Neutrophil (primary cell): ENCODE results near the gene COL24A1.

Experiments used
- H3K27ac ChIP-seq: fragments of 200-600 bp; sonication (generic); 2 replicates; pipeline ENCODE4 v1.5.1; 2016; ENCODE audit warnings: mild to moderate bottlenecking, moderate library complexity
- H3K27me3 ChIP-seq: fragments of 200-600 bp; sonication (generic); 2 replicates; pipeline ENCODE4 v1.6.0; 2016; ENCODE audit warnings: mild to moderate bottlenecking
- H3K36me3 ChIP-seq: fragments of 200-600 bp; sonication (generic); 2 replicates; pipeline ENCODE4 v1.5.1; 2017
- H3K4me1 ChIP-seq, 2 experiments: fragments of 200-600 bp in 1 of 2; sonication (generic) in 1 of 2; 1 replicate in 1 of 2; 2 replicates in 1 of 2; pipeline versions ENCODE4 v1.5.1 to v1.6.1; 2013 to 2016; ENCODE audit warnings: low read depth in 1 of 2, low read length in 1 of 2, mild to moderate bottlenecking in 1 of 2, moderate library complexity in 1 of 2; ENCODE audit not compliant: control insufficient read depth in 1 of 2, insufficient read depth in 1 of 2
- H3K4me3 ChIP-seq, 2 experiments: fragments of 200-600 bp in 1 of 2; sonication (generic) in 1 of 2; 1 replicate in 1 of 2; 2 replicates in 1 of 2; pipeline ENCODE4 v1.5.1; 2013 to 2016; ENCODE audit warnings: low read depth in 1 of 2, low read length in 1 of 2, mild to moderate bottlenecking in 1 of 2, moderate library complexity in 1 of 2
- H3K9me3 ChIP-seq: fragments of 200-600 bp; sonication (generic); 2 replicates; pipeline ENCODE4 v1.5.1; 2016
- TF ChIP-seq, protein P1 (sequence below): fragments of 200-600 bp; sonication (generic); IDR thresholded peaks from 2 replicates; pipeline ENCODE4 v1.5.1; 2016; ENCODE audit warnings: antibody characterized with exemption

The COL24A1 gene

DNA sequence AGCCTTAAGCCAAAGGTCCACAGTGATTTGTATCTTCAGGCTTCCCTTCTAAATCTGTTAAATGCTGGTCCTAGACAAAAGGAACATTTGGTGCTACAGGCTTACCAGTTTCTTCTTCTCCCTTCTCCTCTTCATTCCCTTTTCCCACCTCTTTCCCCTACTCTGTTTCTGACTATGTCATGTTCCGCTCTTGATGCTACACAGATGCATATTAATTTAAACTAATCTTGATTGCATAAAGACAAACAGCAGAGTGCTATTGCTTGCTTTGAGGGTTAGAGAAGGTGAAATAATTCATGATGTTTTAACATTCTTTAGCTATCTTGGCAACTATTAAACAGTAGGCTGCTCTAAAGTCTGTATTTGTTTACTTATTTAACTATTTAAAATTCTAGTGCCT is 34.3 kb upstream of the COL24A1 start:
- TF ChIP-seq, protein P1, sequence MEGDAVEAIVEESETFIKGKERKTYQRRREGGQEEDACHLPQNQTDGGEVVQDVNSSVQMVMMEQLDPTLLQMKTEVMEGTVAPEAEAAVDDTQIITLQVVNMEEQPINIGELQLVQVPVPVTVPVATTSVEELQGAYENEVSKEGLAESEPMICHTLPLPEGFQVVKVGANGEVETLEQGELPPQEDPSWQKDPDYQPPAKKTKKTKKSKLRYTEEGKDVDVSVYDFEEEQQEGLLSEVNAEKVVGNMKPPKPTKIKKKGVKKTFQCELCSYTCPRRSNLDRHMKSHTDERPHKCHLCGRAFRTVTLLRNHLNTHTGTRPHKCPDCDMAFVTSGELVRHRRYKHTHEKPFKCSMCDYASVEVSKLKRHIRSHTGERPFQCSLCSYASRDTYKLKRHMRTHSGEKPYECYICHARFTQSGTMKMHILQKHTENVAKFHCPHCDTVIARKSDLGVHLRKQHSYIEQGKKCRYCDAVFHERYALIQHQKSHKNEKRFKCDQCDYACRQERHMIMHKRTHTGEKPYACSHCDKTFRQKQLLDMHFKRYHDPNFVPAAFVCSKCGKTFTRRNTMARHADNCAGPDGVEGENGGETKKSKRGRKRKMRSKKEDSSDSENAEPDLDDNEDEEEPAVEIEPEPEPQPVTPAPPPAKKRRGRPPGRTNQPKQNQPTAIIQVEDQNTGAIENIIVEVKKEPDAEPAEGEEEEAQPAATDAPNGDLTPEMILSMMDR, result no peak
- no peak overlapping the region for H3K27ac ChIP-seq
- H3K36me3 ChIP-seq, result no peaks in the 10 kb centered on the region
- no peaks in the 10 kb centered on the region for H3K9me3 ChIP-seq
- no peaks in the 10 kb centered on the region for H3K4me1 ChIP-seq
- no peak overlapping the region for H3K4me3 ChIP-seq
- H3K27me3 ChIP-seq, result no peaks in the 10 kb centered on the region

DNA sequence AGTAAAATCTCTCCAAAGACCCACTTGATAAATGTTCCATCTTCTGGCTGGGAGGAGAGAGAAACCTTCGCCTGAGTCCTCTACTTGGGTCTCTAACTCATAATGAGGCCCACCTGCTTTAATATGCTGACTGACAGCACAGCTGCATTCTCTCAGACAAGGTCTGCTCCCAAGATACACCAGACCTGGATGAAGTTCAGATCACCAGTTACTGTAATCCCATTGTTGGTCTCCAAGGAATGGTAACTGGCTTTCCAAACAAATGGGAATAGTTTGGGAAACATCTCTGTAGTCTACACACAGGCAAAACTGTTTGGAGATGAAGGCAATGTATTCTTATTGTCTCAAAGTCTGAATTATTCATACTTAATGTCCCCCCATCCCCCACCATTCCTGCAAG is 27.9 kb upstream of the COL24A1 start:
- Histone ChIP-seq H3K36me3 (no peaks in the 10 kb centered on the region), H3K4me3 (no peak overlapping the region), H3K9me3 (no peaks in the 10 kb centered on the region), H3K4me1 (no peaks in the 10 kb centered on the region), H3K27me3 (no peaks in the 10 kb centered on the region), H3K27ac (no peak overlapping the region)
- TF ChIP-seq, protein P1, result no peak

DNA sequence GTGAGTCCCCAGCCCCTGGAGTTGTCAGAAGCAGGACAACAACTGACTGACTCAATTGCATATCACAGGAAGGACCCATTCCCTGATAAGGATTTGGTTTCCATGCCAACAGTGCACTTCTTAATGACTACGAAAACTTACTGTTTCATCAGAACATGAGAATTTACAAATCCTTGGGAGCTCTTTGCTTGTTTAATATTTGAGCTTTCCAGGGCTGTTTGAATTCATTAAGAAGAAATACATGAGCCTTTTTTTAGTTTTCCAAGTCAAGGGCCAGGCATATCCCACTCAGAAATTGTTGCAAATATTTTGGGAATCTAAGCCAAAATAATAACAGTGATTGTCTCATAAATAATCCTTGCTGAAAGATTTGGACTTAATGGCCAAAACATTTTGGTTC is 27.2 kb upstream of the COL24A1 start:
- Histone ChIP-seq H3K9me3 (no peaks in the 10 kb centered on the region), H3K27me3 (no peaks in the 10 kb centered on the region), H3K4me1 (no peaks in the 10 kb centered on the region), H3K36me3 (no peaks in the 10 kb centered on the region), H3K4me3 (no peak overlapping the region), H3K27ac (no peak overlapping the region)
- TF ChIP-seq, protein P1, result no peak

DNA sequence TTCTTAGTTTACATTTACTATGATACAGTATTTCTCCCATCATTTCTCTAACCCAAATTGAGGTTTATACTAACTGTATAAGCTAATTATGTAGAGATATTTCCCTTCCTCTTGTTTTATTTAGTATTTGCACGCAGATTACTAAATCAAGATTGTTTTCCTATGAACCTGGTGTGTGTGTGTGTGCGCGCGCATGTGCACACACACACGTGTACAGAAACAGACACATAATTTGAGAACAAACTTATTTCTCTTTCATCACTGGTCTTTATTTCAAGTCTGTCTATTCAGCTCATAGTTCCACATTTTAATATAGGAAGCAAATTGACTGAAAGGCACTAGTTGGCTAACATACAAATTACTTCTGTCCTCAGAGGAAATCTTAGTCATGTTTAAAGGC is 19.7 kb upstream of the COL24A1 start:
- TF ChIP-seq, protein P1, result no peak
- no peaks in the 10 kb centered on the region for H3K4me1 ChIP-seq

DNA sequence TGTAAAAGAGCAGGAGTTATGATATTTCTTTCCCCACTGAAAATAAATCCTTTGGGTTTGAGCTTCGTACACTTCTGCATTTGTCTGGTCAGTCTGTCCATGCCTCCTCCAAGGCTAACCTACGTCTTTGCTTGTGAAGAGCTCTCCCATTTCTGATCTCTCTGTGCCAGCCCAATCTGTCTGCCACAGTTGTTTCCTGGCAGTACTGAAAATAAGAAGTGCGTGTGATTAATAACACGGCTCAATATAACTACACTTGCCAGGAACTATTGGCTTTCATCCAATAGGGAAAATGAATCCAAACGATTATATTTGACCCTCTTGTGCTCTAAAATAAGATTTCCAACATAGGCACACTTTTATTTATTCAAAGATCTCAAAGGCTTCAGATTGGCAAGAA is 19.2 kb upstream of the COL24A1 start:
- no peaks in the 10 kb centered on the region for H3K27me3 ChIP-seq
- TF ChIP-seq, protein P1, result no peak
- no peak overlapping the region for H3K27ac ChIP-seq
- no peak overlapping the region for H3K4me3 ChIP-seq
- no peaks in the 10 kb centered on the region for H3K36me3 ChIP-seq
- no peaks in the 10 kb centered on the region for H3K4me1 ChIP-seq
- no peaks in the 10 kb centered on the region for H3K9me3 ChIP-seq

More for the DNA sequence above, 19.7 kb upstream of the COL24A1 start:
- Histone ChIP-seq H3K4me3 (no peak overlapping the region), H3K36me3 (no peaks in the 10 kb centered on the region), H3K9me3 (no peaks in the 10 kb centered on the region), H3K27ac (no peak overlapping the region), H3K27me3 (no peaks in the 10 kb centered on the region)

DNA sequence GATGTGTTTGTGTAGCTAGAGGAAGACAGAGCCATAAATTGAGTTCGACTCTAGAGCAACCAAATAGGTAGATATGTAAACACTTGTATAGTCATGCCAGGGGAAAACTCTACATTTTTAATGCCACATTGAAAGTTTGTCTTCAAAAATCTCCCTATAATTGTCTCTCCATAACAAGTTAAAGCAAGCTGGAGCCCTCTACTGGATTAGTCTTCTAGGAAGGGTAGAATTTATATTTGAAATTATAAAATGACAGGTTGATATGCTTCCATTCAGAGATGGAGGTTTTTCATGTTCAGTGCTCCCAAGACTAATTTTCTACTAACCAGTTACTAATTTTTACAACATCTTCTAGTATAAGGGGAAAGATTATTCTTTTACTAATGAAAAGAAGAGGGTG is 13.1 kb upstream of the COL24A1 start:
- H3K27ac ChIP-seq, result no peak overlapping the region
- H3K4me3 ChIP-seq, result no peak overlapping the region
- H3K27me3 ChIP-seq, result no peaks in the 10 kb centered on the region
- H3K9me3 ChIP-seq, result no peaks in the 10 kb centered on the region
- TF ChIP-seq, protein P1, result no peak
- H3K36me3 ChIP-seq, result no peaks in the 10 kb centered on the region
- H3K4me1 ChIP-seq, result no peaks in the 10 kb centered on the region
